ENCODE results near the gene RFTN1.

Gene RFTN1

DNA sequence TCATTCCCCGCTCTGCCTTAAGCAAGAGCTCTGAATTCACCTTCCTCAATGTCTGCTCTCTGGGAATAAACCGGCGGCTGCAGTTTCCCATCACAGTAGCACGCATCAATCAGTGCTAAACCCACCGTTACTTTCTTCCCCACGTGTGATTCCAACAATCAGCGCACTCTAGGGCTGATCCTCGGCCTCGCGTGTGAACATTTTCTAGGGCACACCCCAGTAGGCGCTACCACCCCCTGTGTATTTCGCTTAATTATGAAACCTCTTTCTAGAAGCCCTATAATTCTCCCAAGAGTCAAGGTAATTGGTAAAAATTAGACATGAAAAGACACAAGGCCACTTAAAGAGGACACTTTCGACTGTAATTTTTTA lies 87.5 kb downstream of the RFTN1 start:
- ATAC-seq: no peak

DNA sequence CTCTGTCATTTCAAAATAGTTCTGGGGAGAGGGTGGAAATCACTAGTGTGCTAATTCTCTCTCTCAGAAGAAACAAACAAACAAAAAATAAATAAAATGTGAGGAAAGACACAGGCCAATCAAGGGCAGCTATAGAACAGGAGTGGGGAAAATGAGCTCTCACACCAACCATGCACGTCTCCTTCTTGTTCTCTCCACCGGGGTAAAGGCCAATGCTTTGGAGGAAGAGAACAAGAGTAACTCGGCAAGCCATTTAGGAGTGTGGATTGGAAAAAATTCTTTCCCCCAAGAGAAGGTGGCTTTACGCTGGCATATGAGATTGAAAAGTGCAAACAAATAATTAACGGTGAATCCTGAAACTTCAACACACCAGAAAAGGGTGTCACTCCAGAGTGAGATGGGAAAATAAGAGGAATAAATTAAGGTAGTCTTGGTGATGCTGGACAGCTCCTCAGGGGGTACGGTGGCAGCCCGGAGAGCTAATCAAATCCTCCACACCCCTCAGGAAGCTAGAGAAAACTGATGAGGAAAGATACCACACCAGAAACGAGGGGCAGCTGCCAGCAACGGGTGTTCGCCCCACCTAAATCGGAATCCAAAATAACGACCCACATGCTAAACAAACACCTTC lies 88.0 kb downstream of the RFTN1 start:
- no peak for ATAC-seq
- no peak for TF ChIP-seq CSDC2 (CRISPR knock-in tag; IDR thresholded peaks at IDR 0.05)
- TF ChIP-seq, protein P1, sequence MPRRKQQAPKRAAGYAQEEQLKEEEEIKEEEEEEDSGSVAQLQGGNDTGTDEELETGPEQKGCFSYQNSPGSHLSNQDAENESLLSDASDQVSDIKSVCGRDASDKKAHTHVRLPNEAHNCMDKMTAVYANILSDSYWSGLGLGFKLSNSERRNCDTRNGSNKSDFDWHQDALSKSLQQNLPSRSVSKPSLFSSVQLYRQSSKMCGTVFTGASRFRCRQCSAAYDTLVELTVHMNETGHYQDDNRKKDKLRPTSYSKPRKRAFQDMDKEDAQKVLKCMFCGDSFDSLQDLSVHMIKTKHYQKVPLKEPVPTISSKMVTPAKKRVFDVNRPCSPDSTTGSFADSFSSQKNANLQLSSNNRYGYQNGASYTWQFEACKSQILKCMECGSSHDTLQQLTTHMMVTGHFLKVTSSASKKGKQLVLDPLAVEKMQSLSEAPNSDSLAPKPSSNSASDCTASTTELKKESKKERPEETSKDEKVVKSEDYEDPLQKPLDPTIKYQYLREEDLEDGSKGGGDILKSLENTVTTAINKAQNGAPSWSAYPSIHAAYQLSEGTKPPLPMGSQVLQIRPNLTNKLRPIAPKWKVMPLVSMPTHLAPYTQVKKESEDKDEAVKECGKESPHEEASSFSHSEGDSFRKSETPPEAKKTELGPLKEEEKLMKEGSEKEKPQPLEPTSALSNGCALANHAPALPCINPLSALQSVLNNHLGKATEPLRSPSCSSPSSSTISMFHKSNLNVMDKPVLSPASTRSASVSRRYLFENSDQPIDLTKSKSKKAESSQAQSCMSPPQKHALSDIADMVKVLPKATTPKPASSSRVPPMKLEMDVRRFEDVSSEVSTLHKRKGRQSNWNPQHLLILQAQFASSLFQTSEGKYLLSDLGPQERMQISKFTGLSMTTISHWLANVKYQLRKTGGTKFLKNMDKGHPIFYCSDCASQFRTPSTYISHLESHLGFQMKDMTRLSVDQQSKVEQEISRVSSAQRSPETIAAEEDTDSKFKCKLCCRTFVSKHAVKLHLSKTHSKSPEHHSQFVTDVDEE (CRISPR knock-in tag; IDR thresholded peaks at IDR 0.05): no peak
- TF ChIP-seq ZNF565 (CRISPR knock-in tag; conservative IDR thresholded peaks at IDR 0.05; ENCODE audit: low read depth): no peak
- no peak for TF ChIP-seq RARB (CRISPR knock-in tag; IDR thresholded peaks at IDR 0.05)
- TF ChIP-seq, protein P2, sequence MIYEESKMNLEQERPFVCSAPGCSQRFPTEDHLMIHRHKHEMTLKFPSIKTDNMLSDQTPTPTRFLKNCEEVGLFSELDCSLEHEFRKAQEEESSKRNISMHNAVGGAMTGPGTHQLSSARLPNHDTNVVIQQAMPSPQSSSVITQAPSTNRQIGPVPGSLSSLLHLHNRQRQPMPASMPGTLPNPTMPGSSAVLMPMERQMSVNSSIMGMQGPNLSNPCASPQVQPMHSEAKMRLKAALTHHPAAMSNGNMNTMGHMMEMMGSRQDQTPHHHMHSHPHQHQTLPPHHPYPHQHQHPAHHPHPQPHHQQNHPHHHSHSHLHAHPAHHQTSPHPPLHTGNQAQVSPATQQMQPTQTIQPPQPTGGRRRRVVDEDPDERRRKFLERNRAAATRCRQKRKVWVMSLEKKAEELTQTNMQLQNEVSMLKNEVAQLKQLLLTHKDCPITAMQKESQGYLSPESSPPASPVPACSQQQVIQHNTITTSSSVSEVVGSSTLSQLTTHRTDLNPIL (CRISPR knock-in tag; IDR thresholded peaks at IDR 0.05; ENCODE audit: low read depth): no peak
- no peak for TF ChIP-seq ZFP30 (CRISPR knock-in tag; IDR thresholded peaks at IDR 0.05)
- TF ChIP-seq ZFP3 (CRISPR knock-in tag; IDR thresholded peaks at IDR 0.05): no peak
- TF ChIP-seq, protein P3, sequence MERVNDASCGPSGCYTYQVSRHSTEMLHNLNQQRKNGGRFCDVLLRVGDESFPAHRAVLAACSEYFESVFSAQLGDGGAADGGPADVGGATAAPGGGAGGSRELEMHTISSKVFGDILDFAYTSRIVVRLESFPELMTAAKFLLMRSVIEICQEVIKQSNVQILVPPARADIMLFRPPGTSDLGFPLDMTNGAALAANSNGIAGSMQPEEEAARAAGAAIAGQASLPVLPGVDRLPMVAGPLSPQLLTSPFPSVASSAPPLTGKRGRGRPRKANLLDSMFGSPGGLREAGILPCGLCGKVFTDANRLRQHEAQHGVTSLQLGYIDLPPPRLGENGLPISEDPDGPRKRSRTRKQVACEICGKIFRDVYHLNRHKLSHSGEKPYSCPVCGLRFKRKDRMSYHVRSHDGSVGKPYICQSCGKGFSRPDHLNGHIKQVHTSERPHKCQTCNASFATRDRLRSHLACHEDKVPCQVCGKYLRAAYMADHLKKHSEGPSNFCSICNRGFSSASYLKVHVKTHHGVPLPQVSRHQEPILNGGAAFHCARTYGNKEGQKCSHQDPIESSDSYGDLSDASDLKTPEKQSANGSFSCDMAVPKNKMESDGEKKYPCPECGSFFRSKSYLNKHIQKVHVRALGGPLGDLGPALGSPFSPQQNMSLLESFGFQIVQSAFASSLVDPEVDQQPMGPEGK (CRISPR knock-in tag; IDR thresholded peaks at IDR 0.05; ENCODE audit: borderline replicate concordance): no peak
- no peak for TF ChIP-seq OSR1 (CRISPR knock-in tag; IDR thresholded peaks at IDR 0.05)
- TF ChIP-seq BACH2 (CRISPR knock-in tag; IDR thresholded peaks at IDR 0.05; ENCODE audit: borderline replicate concordance): no peak
- TF ChIP-seq TCF4 (CRISPR knock-in tag; IDR thresholded peaks at IDR 0.05; ENCODE audit: borderline replicate concordance): no peak
- TF ChIP-seq ARNTL (CRISPR knock-in tag; IDR thresholded peaks at IDR 0.05; ENCODE audit: borderline replicate concordance, low read depth): no peak
- TF ChIP-seq ISL1 (CRISPR knock-in tag; IDR thresholded peaks at IDR 0.05): no peak
- no peak for TF ChIP-seq SNAI2 (CRISPR knock-in tag; IDR thresholded peaks at IDR 0.05)
- TF ChIP-seq ZNF8 (CRISPR knock-in tag; IDR thresholded peaks at IDR 0.05): no peak

More for the DNA sequence above, 87.5 kb downstream of the RFTN1 start:
- TF ChIP-seq GLIS3 (CRISPR knock-in tag; IDR thresholded peaks at IDR 0.05) (no peak), ZNF70 (CRISPR knock-in tag; IDR thresholded peaks at IDR 0.05) (no peak), ISL1 (CRISPR knock-in tag; IDR thresholded peaks at IDR 0.05) (no peak)
- TF ChIP-seq, protein P4, sequence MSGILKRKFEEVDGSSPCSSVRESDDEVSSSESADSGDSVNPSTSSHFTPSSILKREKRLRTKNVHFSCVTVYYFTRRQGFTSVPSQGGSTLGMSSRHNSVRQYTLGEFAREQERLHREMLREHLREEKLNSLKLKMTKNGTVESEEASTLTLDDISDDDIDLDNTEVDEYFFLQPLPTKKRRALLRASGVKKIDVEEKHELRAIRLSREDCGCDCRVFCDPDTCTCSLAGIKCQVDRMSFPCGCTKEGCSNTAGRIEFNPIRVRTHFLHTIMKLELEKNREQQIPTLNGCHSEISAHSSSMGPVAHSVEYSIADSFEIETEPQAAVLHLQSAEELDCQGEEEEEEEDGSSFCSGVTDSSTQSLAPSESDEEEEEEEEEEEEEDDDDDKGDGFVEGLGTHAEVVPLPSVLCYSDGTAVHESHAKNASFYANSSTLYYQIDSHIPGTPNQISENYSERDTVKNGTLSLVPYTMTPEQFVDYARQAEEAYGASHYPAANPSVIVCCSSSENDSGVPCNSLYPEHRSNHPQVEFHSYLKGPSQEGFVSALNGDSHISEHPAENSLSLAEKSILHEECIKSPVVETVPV (CRISPR knock-in tag; IDR thresholded peaks at IDR 0.05): no peak

DNA sequence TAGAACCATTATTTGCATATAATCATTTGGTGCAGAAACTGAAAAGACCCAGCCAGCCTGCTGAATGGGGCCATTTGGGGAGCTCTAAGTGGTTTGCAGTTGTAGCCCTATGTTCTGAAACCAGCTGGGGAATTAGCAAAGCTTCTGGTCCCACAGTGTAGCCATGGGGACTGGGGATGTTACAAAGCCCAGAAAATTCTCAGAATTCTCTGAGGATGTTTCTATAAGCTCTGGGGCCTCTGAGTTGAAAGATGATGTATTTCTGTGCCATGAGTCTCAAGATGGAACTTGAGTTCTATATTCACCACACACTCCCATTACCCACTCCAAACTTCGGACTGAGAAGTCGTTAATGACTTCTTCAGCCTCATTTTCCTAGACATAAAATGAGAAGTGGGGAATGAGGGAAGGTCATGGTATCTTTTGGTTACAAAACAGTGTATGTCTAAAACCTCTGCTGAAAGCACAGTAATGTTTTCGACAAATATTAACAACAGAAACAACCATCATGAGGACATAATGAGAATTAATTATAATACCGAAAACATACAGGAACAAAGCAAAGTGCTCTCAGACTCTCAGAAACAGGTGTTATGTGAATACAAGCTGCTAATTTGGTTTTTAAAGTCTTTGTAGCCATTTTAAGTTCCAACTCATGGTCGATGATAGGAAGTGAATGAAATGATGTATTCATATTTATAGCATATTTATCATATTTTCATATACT lies 89.4 kb downstream of the RFTN1 start:
- ATAC-seq: no peak

More for the DNA sequence above, 89.4 kb downstream of the RFTN1 start:
- TF ChIP-seq TCF4 (CRISPR knock-in tag; IDR thresholded peaks at IDR 0.05; ENCODE audit: borderline replicate concordance): no peak
- TF ChIP-seq, protein P2 (CRISPR knock-in tag; IDR thresholded peaks at IDR 0.05; ENCODE audit: low read depth): no peak
- no peak for TF ChIP-seq BACH2 (CRISPR knock-in tag; IDR thresholded peaks at IDR 0.05; ENCODE audit: borderline replicate concordance)
- no peak for TF ChIP-seq OSR1 (CRISPR knock-in tag; IDR thresholded peaks at IDR 0.05)
- TF ChIP-seq GLIS3 (CRISPR knock-in tag; IDR thresholded peaks at IDR 0.05): no peak
- TF ChIP-seq, protein P5, sequence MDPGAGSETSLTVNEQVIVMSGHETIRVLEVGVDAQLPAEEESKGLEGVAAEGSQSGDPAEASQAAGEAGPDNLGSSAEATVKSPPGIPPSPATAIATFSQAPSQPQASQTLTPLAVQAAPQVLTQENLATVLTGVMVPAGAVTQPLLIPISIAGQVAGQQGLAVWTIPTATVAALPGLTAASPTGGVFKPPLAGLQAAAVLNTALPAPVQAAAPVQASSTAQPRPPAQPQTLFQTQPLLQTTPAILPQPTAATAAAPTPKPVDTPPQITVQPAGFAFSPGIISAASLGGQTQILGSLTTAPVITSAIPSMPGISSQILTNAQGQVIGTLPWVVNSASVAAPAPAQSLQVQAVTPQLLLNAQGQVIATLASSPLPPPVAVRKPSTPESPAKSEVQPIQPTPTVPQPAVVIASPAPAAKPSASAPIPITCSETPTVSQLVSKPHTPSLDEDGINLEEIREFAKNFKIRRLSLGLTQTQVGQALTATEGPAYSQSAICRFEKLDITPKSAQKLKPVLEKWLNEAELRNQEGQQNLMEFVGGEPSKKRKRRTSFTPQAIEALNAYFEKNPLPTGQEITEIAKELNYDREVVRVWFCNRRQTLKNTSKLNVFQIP (CRISPR knock-in tag; IDR thresholded peaks at IDR 0.05; ENCODE audit: borderline replicate concordance, low read depth): no peak
- TF ChIP-seq PPARA (CRISPR knock-in tag; IDR thresholded peaks at IDR 0.05; ENCODE audit: borderline replicate concordance): no peak
- TF ChIP-seq, protein P1 (CRISPR knock-in tag; IDR thresholded peaks at IDR 0.05): no peak
- no peak for TF ChIP-seq ZNF70 (CRISPR knock-in tag; IDR thresholded peaks at IDR 0.05)
- TF ChIP-seq ZNF565 (CRISPR knock-in tag; conservative IDR thresholded peaks at IDR 0.05; ENCODE audit: low read depth): no peak
- TF ChIP-seq RARB (CRISPR knock-in tag; IDR thresholded peaks at IDR 0.05): no peak
- no peak for TF ChIP-seq TOX (CRISPR knock-in tag; IDR thresholded peaks at IDR 0.05; ENCODE audit: borderline replicate concordance)
